Lower leg skin (tissue), 4 donors: ENCODE results near the gene NTSR2. TPM values are rescaled to one million over a fixed set of nuclear protein-coding genes. Genes with fewer than 3 reads are reported as not detected.

Experiments used
- DNase-seq, 2 donors: peaks; one replicate each; pipeline ENCODE4 v3.0.0-alpha.2; 2019; ENCODE audit warnings: low spot score in 2 of 2
- H3K4me3 ChIP-seq: fragments of 200-600 bp; sonication (generic); 2 replicates; pipeline ENCODE4 v1.5.1; 2017; ENCODE audit warnings: mild to moderate bottlenecking, low read depth; ENCODE audit not compliant: poor library complexity, severe bottlenecking
- CTCF ChIP-seq, 3 donors: fragments of 450-650 bp; IDR thresholded peaks; one replicate each; pipeline ENCODE4 v1.5.1; 2016; ENCODE audit warnings: antibody characterized with exemption in 3 of 3, mild to moderate bottlenecking in 3 of 3, moderate library complexity in 2 of 3
- POLR2A ChIP-seq, 2 donors: fragments of 450-650 bp; IDR thresholded peaks; one replicate each; pipeline ENCODE4 v1.6.1; 2016 to 2017; ENCODE audit warnings: antibody characterized with exemption in 2 of 2, mild to moderate bottlenecking in 1 of 2, moderate library complexity in 1 of 2
- WGBS, 2 donors: methylation state at CpG; one replicate each; pipeline ENCODE4 v1.1.5; 2018; 5-methylcytosine and 5-hydroxymethylcytosine counted together
- intact Hi-C: fragments of 100-400 bp; cut with DNase I; formaldehyde crosslinking; loops from one replicate; pipeline ENCODE4 v1.15.0; 2023; ENCODE audit warnings: low total_unique reads
- total RNA-seq, 4 donors: library from RNA; depleted of rRNA; stranded (reverse); fragments of >200 nt; gene quantifications; one replicate each; pipeline ENCODE4 v1.1.0, GENCODE V29; 2016

NTSR2 gene
- total RNA-seq, 4 donors from 2014 or later: not detected

- no peak overlapping the region for H3K4me3 ChIP-seq
- intact Hi-C loops: no loop called here
- TF ChIP-seq POLR2A (IDR thresholded peaks at IDR 0.05): no peak
- no peak for TF ChIP-seq CTCF (IDR thresholded peaks at IDR 0.05)
- no peak for DNase-seq
- 41 to 48% methylated on average over 11 of the region's 11 CpGs for WGBS, 2 donors
Observed at GRCh38 chr2:11676640-11677039, 6.6 kb upstream of the NTSR2 start.

GRCh38 chr2:11675423-11676112, 5.6 kb upstream of the NTSR2 start:
- TF ChIP-seq POLR2A (IDR thresholded peaks at IDR 0.05) (no peak), CTCF (IDR thresholded peaks at IDR 0.05) (no peak)
- 67 to 69% methylated on average over 3 of the region's 3 CpGs for WGBS, 2 donors
- intact Hi-C loops: no loop called here
- no peak overlapping the region for H3K4me3 ChIP-seq
- DNase-seq: peak in 1 of 2 donors; percentile 21

- intact Hi-C loops: no loop called here
- TF ChIP-seq POLR2A (IDR thresholded peaks at IDR 0.05) (no peak), CTCF (IDR thresholded peaks at IDR 0.05) (no peak)
- 76 to 80% methylated on average over 10 of the region's 10 CpGs for WGBS, 2 donors
Observed at GRCh38 chr2:11674983-11675382, 5.0 kb upstream of the NTSR2 start.

GRCh38 chr2:11672407-11672806, 2.4 kb upstream of the NTSR2 start:
- WGBS, 2 donors: 64 to 68% methylated on average over 3 of the region's 3 CpGs
- intact Hi-C loops: no loop called here
- no peak for DNase-seq
- no peak for TF ChIP-seq POLR2A (IDR thresholded peaks at IDR 0.05)
- TF ChIP-seq CTCF (IDR thresholded peaks at IDR 0.05): no peak
- H3K4me3 ChIP-seq: no peak overlapping the region

More at GRCh38 chr2:11674983-11675382, 5.0 kb upstream of the NTSR2 start:
- no peak overlapping the region for H3K4me3 ChIP-seq
- peak in 1 of 2 donors; percentile 29 for DNase-seq

GRCh38 chr2:11667866-11668637, 1.9 kb downstream of the NTSR2 start:
- DNase-seq: no peak
- no peak for TF ChIP-seq POLR2A (IDR thresholded peaks at IDR 0.05)
- no peak for TF ChIP-seq CTCF (IDR thresholded peaks at IDR 0.05)
- WGBS, 2 donors: 76 to 79% methylated on average over 16 of the region's 16 CpGs
- intact Hi-C loops: no loop called here
- H3K4me3 ChIP-seq: no peak overlapping the region
